AG09309 (cell line): ENCODE results near the gene HMG20B.

Source experiments
- DNase-seq: peaks from one replicate; pipeline ENCODE4 v3.0.0-alpha.2; 2010; ENCODE audit warnings: low read depth
- H3K4me3 ChIP-seq: 2 replicates; pipeline ENCODE4 v1.5.1; 2011; ENCODE audit warnings: mild to moderate bottlenecking, low read depth, low read length, moderate library complexity; ENCODE audit not compliant: control insufficient read depth
- TF ChIP-seq, protein P1 (sequence below): IDR thresholded peaks from 2 replicates; pipeline ENCODE4 v1.5.1; 2011; ENCODE audit warnings: mild to moderate bottlenecking, low read depth, low read length, inconsistent platforms; ENCODE audit not compliant: insufficient read depth, control insufficient read depth; ENCODE audit errors: missing control alignments

HMG20B gene

DNA sequence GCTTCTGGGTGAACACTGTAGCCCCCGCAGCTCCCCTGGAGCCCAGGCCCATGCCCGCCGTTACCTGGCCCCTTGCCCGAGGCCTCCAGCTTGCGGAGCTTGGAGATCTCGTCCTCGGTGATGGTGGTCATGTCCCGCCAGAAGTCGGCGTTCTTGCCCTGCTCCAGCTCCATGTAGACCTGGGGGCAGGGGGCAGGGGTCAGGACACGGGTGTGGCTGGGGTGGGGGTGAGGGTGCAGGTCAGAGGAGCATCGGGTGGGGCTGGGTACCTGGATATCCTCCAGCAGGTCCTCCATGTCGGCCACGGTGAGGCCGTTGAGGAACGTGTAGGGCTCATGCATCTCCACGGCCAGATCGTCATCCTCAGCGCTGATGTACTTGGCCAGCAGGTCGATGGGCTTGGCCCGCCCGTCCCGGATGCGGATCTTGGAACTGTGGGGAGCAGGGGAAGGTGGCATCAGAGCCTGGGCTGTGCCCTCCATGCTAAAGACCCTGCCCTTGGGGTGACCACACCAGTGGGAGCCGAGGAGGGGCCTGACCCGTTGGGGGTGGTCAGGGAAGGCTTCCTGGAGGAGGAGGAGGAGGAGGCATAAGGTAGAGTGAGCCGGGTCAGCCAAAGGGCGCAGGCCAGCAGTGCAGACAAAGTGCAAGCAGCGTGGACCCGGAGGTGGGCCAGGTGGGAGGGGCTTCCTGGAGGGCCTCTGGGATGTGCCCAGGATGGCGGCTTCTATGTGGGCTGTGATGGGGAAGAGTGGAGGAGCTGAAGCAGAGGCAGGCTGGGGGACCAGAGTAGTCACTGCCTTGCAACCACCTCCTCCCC, 46.3 kb downstream of the HMG20B start:
- no peak for DNase-seq
- TF ChIP-seq, protein P1, sequence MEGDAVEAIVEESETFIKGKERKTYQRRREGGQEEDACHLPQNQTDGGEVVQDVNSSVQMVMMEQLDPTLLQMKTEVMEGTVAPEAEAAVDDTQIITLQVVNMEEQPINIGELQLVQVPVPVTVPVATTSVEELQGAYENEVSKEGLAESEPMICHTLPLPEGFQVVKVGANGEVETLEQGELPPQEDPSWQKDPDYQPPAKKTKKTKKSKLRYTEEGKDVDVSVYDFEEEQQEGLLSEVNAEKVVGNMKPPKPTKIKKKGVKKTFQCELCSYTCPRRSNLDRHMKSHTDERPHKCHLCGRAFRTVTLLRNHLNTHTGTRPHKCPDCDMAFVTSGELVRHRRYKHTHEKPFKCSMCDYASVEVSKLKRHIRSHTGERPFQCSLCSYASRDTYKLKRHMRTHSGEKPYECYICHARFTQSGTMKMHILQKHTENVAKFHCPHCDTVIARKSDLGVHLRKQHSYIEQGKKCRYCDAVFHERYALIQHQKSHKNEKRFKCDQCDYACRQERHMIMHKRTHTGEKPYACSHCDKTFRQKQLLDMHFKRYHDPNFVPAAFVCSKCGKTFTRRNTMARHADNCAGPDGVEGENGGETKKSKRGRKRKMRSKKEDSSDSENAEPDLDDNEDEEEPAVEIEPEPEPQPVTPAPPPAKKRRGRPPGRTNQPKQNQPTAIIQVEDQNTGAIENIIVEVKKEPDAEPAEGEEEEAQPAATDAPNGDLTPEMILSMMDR, result no peak
- H3K4me3 ChIP-seq, result no peak overlapping the region

DNA sequence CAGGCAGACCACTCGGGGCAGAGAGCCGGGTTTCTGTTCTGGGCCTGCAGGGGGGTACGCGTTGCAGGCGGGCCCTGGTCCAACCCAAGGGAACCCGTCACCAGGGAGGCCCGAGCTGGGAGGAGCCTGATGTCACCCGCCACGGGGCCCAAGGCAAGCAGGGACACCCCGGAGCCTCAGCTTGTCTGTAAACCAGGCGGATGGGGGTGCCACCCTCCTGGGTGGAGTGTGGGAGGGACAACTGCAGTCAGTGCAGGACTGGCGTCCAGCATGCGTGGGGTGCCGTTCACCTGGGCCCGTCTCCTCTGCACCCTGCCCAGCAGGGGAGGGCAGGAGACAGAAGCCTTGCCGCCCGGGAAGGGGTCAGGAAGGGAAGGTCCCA, 46.9 kb downstream of the HMG20B start:
- TF ChIP-seq, protein P1, result no peak
- no peak for DNase-seq
- H3K4me3 ChIP-seq, result no peak overlapping the region

DNA sequence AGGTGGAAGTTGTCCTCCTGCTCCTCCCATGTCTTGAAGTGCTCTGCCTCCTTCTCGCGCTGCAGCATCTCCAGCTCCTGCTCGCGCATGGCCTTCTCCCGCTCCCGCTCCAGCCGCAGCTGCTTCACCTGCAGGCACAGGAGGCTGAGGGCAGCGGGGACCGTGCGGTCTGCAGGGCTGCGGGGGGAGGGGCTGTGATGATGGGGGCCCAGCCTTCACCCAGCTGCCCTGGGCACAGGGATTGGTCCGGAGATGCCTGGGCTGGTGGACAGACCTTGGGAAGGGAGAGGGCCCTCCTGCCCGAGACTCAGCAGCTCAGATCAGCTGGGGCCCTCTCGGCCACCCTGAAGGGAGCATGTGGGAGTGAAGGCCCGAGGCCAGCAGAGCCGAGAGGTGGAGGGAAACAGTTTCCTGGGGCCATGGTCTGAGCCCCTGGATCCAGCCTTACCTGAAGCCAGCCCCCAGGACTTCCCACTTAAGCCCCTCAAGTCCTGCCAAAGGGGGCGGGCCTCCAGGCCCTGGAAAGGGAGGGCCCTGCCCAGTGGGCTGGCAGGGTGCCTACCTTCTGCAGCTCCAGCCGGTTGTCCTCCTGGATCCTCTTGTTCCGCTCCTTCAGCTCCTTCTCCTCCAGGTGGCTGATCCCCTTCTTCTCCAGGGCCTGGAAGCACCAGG, 47.5 kb downstream of the HMG20B start:
- TF ChIP-seq, protein P1, result no peak
- no peak overlapping the region for H3K4me3 ChIP-seq
- DNase-seq, result no peak

DNA sequence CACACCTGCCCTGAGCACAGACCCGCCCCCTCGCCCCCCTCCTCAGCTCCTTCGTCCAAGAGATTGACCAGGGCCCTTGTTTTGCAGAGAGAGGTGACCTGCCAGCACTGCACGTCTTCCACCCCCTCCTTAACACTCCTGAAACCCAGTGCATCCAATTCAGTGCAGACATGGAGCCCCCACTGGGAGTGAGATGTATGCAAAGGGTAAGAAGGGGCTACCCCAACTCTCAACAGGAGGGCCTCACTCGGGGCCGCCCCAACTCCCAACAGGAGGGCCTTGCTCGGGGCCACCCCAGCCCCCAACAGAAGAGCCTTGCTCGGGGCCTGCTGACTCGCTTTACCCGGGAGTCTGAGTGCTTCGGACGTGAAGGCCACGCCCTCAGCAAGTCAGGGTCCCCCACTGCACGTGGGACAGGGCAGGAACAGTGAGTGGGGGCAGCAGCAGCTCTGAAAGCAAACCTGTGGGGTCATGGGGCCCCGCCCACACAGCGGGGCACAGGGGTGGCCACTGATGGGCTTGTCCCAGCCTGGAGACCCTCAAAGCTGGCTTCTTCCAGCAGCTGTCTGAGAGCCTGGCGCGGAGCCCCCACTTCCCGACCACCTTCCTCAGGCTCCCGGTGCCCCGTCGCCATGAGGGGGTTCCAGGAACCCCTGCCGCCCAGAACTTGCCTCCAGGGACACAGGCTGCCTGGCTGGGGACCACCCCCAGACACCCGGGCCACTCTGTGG, 48.2 kb downstream of the HMG20B start:
- TF ChIP-seq, protein P1, result no peak
- no peak for DNase-seq
- H3K4me3 ChIP-seq, result no peak overlapping the region

DNA sequence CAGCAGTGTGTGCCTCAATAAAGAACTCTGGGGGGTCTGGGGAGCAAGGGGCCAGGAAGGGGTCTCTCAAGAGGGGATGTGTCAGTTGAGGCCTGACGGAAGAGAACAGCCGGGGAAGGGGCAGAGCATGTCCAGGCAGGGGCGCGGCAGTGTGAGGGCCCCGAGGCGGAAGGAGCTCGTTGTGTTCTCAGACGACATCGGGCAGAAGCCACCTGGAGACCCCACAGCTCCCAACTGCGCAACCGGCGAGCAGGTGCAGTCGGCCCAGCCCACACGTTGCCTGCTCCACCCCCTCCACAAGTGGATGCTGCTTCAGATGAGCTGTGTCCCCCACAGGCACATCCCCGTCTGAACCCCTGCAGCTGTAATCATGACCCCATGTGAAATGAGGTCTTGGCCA, 48.9 kb downstream of the HMG20B start:
- no peak overlapping the region for H3K4me3 ChIP-seq
- no peak for DNase-seq
- TF ChIP-seq, protein P1, result no peak

DNA sequence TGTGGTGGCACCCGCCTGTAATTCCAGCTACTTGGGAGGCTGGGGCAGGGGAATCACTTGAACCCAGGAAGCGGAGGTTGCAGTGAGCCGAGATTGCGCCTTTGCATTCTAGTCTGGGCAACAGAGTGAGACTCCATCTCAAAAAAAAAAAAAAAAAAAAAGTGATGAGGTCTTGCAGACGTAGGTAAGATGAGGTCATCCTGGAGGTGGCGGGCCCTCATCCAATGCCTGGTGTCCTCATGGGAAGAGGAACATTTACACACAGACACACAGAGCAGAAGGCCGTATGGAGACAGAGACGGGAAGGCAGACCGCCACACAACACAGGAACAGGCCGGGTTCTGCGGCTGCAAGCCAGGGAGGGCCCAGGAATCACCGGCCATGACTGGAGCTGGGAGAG, 49.5 kb downstream of the HMG20B start:
- TF ChIP-seq, protein P1, result no peak
- no peak overlapping the region for H3K4me3 ChIP-seq
- no peak for DNase-seq
